Left lobe of liver (tissue), 2 donors: ENCODE results near the gene COG5. TPM values are rescaled to one million over a fixed set of nuclear protein-coding genes. Genes with fewer than 3 reads are reported as not detected.
"Not testable (repeated sequence)": the region's sequence is repeated elsewhere in the genome, so short reads cannot be mapped to it uniquely, and the experiment has no call there.

Experiments
- ATAC-seq: fragments of 200-7000 bp; cut with Tn5 transposase; one replicate; pipeline ENCODE4 v1.9.1; 2020; ENCODE audit warnings: mild to moderate bottlenecking, moderate library complexity
- DNase-seq: peaks from one replicate; pipeline ENCODE4 v3.0.0-alpha.2; 2020; ENCODE audit warnings: low spot score
- total RNA-seq: library from RNA; stranded (reverse); gene quantifications from one replicate; pipeline ENCODE4 v1.2.1, GENCODE V29; 2021
- donor health status: DM: no; HTN: no; CAD: no; lungs with moderate emphysema.
- donor health status: DM: no; HTN: yes; CAD: no.

COG5 gene
- total RNA-seq, 1 donor from 2014 or later = 12.9 TPM

GRCh38 chr7:107167483-107168232 lies 396.1 kb downstream of the COG5 start:
- ATAC-seq (peak; percentile 19), DNase-seq (no peak)

GRCh38 chr7:107166736-107167426 lies 396.8 kb downstream of the COG5 start:
- no peak for ATAC-seq

DNA sequence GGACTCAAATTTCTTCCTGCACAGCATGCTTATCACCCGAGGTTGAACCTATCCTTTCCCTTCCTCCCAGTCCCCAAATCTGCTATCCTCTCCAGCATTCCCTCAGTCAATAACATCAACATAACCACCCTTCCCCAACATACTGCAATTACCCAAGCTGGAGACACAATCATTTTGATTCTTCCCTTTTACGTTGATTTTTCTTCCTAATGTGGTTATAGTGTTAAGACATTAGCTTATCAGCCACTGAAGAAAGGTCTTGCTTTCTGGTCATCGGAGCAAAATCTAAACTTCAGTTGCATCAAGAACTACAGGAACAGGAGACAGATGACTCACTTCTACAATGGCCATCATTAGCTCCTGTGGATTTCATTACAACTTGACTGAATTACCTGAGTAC lies 398.4 kb downstream of the COG5 start:
- ATAC-seq (no peak), DNase-seq (no peak)

More at GRCh38 chr7:107166736-107167426, 396.8 kb downstream of the COG5 start:
- DNase-seq = no peak

DNA sequence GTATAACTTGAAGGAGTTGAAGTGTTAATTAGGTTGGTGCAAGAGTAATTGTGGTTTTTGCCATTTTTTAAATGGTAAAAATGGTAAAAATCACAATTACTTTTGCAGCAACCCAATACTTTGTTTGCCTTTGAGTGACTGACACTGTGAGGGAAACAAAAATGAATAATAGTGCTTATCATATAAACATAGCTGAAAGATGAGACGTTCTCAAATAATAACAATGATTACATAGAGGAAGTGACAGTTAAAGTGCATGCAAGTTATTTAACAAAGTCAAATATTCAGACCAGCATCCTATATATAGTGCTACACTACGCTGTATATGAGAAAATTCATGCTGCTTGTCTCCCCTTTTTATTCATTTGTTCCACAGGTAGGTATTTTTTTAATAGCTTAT lies 399.6 kb downstream of the COG5 start:
- ATAC-seq (no peak), DNase-seq (no peak)

DNA sequence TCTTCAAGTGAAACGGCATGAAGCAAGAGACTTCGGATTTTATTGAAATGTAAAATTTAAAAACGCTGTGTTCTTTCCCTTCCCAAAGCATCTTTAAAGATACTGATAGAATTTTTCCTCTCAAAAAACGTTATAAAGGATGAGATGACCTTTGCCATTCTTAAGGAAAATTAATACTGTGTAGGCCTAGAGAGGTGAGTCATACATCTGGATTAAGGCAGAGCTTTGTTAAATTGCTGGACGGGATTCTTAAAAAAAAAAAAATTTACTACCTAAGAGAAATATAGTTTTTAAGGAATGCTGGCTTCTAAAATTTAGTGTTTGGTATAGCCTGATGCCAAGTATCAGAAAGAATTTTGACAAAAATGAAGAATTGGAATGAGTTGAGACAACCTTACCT lies 401.2 kb downstream of the COG5 start:
- DNase-seq = no peak
- ATAC-seq = no peak

- ATAC-seq (no peak), DNase-seq (no peak)
Measured at GRCh38 chr7:107161415-107161814, 402.3 kb downstream of the COG5 start.

GRCh38 chr7:107160389-107160788 lies 403.3 kb downstream of the COG5 start:
- ATAC-seq = no peak
- DNase-seq = no peak

GRCh38 chr7:107158028-107158427 lies 405.7 kb downstream of the COG5 start:
- DNase-seq (no peak), ATAC-seq (no peak)

- no peak for ATAC-seq
- DNase-seq = no peak
Measured at GRCh38 chr7:107157091-107157490, 406.6 kb downstream of the COG5 start.

GRCh38 chr7:107155726-107156125 lies 408.0 kb downstream of the COG5 start:
- ATAC-seq, DNase-seq: not testable (repeated sequence)

DNA sequence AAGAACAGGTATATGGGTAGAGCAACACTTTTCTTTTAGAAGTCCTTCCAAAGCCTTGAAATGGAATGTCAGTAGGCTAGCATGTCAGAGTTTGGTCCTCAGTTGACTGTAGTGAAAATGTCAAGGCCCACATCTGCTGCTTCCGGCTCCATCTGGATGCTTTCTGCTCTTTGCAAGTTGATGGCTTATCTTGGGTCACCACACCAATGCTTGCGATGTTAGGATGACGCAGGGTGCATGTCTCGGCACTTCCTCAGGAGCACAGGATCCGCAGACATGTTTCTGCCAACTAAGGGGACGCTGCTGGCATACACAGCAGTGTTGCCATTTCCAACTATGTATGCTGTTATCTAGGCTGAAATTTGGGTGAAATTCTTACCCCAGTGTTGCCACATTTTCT lies 408.9 kb downstream of the COG5 start:
- DNase-seq (no peak), ATAC-seq (no peak)

DNA sequence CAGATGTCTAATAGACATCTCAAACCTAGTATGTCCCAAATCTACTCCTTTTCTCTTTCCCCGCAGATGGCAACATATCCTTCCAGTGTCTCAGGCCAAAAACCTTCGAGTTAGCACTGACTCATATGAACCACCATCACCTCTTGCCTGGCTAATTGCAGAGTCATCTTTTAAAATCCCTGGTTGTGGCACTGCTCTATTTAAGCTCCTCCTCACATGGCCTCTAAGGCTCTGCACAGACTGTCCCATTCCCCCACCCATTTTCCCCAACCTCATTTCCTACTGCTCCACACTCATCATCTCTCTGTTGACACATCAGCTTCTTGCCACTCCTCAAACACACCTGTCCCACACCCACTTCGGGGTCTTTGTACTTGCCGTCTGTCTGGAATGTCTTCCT lies 411.7 kb downstream of the COG5 start:
- no peak for ATAC-seq
- no peak for DNase-seq

Other genes with a start within 250 kb of the COG5 start
- not detected for gene GPR22, start 93.9 kb downstream of the COG5 start, total RNA-seq
- 3.1 TPM for gene DUS4L, start 51 bp upstream of the COG5 start, total RNA-seq
- 25.1 TPM for gene BCAP29, start 16.3 kb upstream of the COG5 start, total RNA-seq
- gene SLC26A4, start 96.9 kb upstream of the COG5 start, total RNA-seq = not detected
- 6.9 TPM for gene CBLL1, start 180.2 kb upstream of the COG5 start, total RNA-seq
- 0.93 TPM for gene SLC26A3, start 239.3 kb upstream of the COG5 start, total RNA-seq